Stimulated activated CD8-positive, alpha-beta memory T cell treated with anti-CD3 and anti-CD28 coated beads, Interleukin-7, amount 100 ng/mL, for 1 hour (primary cell): Measurements from ENCODE around the gene AVPI1.
"Not testable (repeated sequence)": the region's sequence is repeated elsewhere in the genome, so short reads cannot be mapped to it uniquely, and the experiment has no call there.

Experiments
- DNase-seq, 2 donors: peaks; one replicate each; pipeline ENCODE4 v3.0.0-alpha.2; 2020; ENCODE audit warnings: low read depth in 2 of 2

Gene AVPI1

GRCh38 chr10:97711640-97712572 is 24.9 kb upstream of the AVPI1 start:
- no peak for DNase-seq

GRCh38 chr10:97708976-97709946 is 22.2 kb upstream of the AVPI1 start:
- DNase-seq: no peak

GRCh38 chr10:97708167-97708566 is 21.1 kb upstream of the AVPI1 start:
- no peak for DNase-seq

- DNase-seq: no peak
Measured at GRCh38 chr10:97707134-97707861, 20.3 kb upstream of the AVPI1 start.

GRCh38 chr10:97705006-97705670 is 18.1 kb upstream of the AVPI1 start:
- DNase-seq: no peak

GRCh38 chr10:97704341-97704740 is 17.3 kb upstream of the AVPI1 start:
- no peak for DNase-seq

GRCh38 chr10:97703398-97704067 is 16.5 kb upstream of the AVPI1 start:
- no peak for DNase-seq

GRCh38 chr10:97701438-97702069 is 14.5 kb upstream of the AVPI1 start:
- no peak for DNase-seq

- not testable (repeated sequence) for DNase-seq
Measured at GRCh38 chr10:97698072-97698655, 11.1 kb upstream of the AVPI1 start.

GRCh38 chr10:97690133-97690532 is 3.1 kb upstream of the AVPI1 start:
- DNase-seq: no peak

- no peak for DNase-seq
Measured at GRCh38 chr10:97689559-97690020, 2.5 kb upstream of the AVPI1 start.

- DNase-seq: no peak
Measured at GRCh38 chr10:97687785-97688781, 1.0 kb upstream of the AVPI1 start.

GRCh38 chr10:97686301-97686961 is 610 bp downstream of the AVPI1 start:
- no peak for DNase-seq

- no peak for DNase-seq
Measured at GRCh38 chr10:97685395-97685958, 1.6 kb downstream of the AVPI1 start.

- DNase-seq: no peak
Measured at GRCh38 chr10:97684866-97685394, 2.1 kb downstream of the AVPI1 start.

- not testable (repeated sequence) for DNase-seq
Measured at GRCh38 chr10:97684368-97684713, 2.7 kb downstream of the AVPI1 start.
